ENCODE data around the gene ZBTB48.

DNA sequence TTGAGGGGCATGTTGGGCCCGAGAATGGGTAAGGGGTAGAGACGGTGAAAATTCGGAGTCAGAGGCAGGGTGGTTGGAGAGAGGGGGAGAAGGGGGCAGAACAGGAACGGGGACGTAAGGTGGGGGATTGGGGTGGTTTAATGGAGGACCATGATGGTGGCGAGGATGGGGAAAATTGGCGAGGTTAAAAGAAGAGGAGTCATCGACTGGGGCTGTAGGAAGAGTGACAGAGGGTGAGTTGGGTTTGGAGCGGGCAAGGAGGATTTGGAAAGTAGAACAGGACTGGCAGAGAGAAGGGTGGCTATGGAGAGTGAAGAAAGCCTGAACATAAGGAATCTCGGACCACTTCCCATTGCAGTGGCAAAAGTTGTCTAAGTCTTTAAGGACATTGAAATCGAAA is 10.8 kb upstream of the ZBTB48 start:
- TF ChIP-seq, protein P1, sequence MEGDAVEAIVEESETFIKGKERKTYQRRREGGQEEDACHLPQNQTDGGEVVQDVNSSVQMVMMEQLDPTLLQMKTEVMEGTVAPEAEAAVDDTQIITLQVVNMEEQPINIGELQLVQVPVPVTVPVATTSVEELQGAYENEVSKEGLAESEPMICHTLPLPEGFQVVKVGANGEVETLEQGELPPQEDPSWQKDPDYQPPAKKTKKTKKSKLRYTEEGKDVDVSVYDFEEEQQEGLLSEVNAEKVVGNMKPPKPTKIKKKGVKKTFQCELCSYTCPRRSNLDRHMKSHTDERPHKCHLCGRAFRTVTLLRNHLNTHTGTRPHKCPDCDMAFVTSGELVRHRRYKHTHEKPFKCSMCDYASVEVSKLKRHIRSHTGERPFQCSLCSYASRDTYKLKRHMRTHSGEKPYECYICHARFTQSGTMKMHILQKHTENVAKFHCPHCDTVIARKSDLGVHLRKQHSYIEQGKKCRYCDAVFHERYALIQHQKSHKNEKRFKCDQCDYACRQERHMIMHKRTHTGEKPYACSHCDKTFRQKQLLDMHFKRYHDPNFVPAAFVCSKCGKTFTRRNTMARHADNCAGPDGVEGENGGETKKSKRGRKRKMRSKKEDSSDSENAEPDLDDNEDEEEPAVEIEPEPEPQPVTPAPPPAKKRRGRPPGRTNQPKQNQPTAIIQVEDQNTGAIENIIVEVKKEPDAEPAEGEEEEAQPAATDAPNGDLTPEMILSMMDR (IDR thresholded peaks at IDR 0.05): no peak
- TF ChIP-seq POLR2AphosphoS5 (IDR thresholded peaks at IDR 0.05; ENCODE audit: insufficient read depth in 1 of 2, low read depth in 1 of 2): no peak
- no peak for TF ChIP-seq POLR2A (IDR thresholded peaks at IDR 0.05)
